ENCODE data around the gene HMCES. TPM values are rescaled to one million over a fixed set of nuclear protein-coding genes. Genes with fewer than 3 reads are reported as not detected.

HMCES gene
- total and polyA plus RNA-seq, 4 donors, result 13.7 to 18.2 (median 15.3) TPM

- no peak overlapping the region for H3K4me3 ChIP-seq (ENCODE audit: low read depth in 1 of 3, low read length in 3 of 3)
- H3K9me3 ChIP-seq (ENCODE audit: control insufficient read depth in 4 of 4, low read length in 3 of 4), result no peaks in the 10 kb centered on the region
- TF ChIP-seq YY1 (IDR thresholded peaks at IDR 0.05) (no peak), CTCF (IDR thresholded peaks at IDR 0.05; ENCODE audit: low read depth, low read length, missing input control) (no peak), NR2F2 (IDR thresholded peaks at IDR 0.05) (no peak), HNF4G (IDR thresholded peaks at IDR 0.05) (no peak)
- 96% methylated on average over 4 of the region's 4 CpGs for WGBS
- H3K9ac ChIP-seq (ENCODE audit: low read depth in 1 of 2, low read length in 2 of 2), result no peak overlapping the region
- peaks cover 3 to 29% (median 26%) of the 10 kb centered on the region in 4 donors for H3K4me1 ChIP-seq (ENCODE audit: control insufficient read depth in 4 of 4, insufficient read depth in 4 of 4, low read length in 3 of 4)
- H3K27me3 ChIP-seq (ENCODE audit: control insufficient read depth in 4 of 4, insufficient read depth in 4 of 4, low read length in 3 of 4), result no peaks in the 10 kb centered on the region
- no peak for DNase-seq (ENCODE audit: low spot score)
- peaks cover 10 to 52% (median 47%) of the 10 kb centered on the region in 4 donors for H3K36me3 ChIP-seq (ENCODE audit: control insufficient read depth in 4 of 4, insufficient read depth in 3 of 4, low read depth in 1 of 4, low read length in 3 of 4)
- H3K27ac ChIP-seq (ENCODE audit: low read depth in 1 of 2, low read length in 2 of 2), result no peak overlapping the region
Measured at GRCh38 chr3:129252748-129253147, 25.9 kb upstream of the HMCES start.

- no peak for TF ChIP-seq EGR1 (IDR thresholded peaks at IDR 0.05; ENCODE audit: low read depth in 2 of 2)
- TF ChIP-seq RXRA (IDR thresholded peaks at IDR 0.05), result no peak
- TF ChIP-seq FOXA2 (IDR thresholded peaks at IDR 0.05), result no peak
- TF ChIP-seq REST (IDR thresholded peaks at IDR 0.05), result no peak
- TF ChIP-seq CTCF (IDR thresholded peaks at IDR 0.05; ENCODE audit: low read depth, low read length, missing input control), result no peak
- TF ChIP-seq YY1 (IDR thresholded peaks at IDR 0.05), result no peak
- no peak for TF ChIP-seq MAX (IDR thresholded peaks at IDR 0.05)
- no peak for TF ChIP-seq FOXA1 (IDR thresholded peaks at IDR 0.05)
- TF ChIP-seq TAF1 (conservative IDR thresholded peaks at IDR 0.05), result no peak
- TF ChIP-seq GABPA (IDR thresholded peaks at IDR 0.05 in 1 of 2, conservative IDR thresholded peaks at IDR 0.05 in 1 of 2), result no peak
- no peak for TF ChIP-seq RAD21 (IDR thresholded peaks at IDR 0.05)
- no peak for TF ChIP-seq ZBTB33 (IDR thresholded peaks at IDR 0.05)
- no peak for TF ChIP-seq ATF3 (IDR thresholded peaks at IDR 0.05)
- no peak for TF ChIP-seq HNF4A (conservative IDR thresholded peaks at IDR 0.05)
- TF ChIP-seq NR2F2 (IDR thresholded peaks at IDR 0.05), result no peak
- no peak for TF ChIP-seq HNF4G (IDR thresholded peaks at IDR 0.05)
- TF ChIP-seq SP1 (IDR thresholded peaks at IDR 0.05), result no peak
- TF ChIP-seq JUND (IDR thresholded peaks at IDR 0.05), result no peak
- H3K27ac ChIP-seq (ENCODE audit: low read depth in 1 of 2, low read length in 2 of 2), result no peak overlapping the region
- H3K36me3 ChIP-seq (ENCODE audit: control insufficient read depth in 4 of 4, insufficient read depth in 3 of 4, low read depth in 1 of 4, low read length in 3 of 4), result peaks cover 13 to 64% (median 57%) of the 10 kb centered on the region in 4 donors
- no peak overlapping the region for H3K4me3 ChIP-seq (ENCODE audit: low read depth in 1 of 3, low read length in 3 of 3)
- H3K9me3 ChIP-seq (ENCODE audit: control insufficient read depth in 4 of 4, low read length in 3 of 4), result no peaks in the 10 kb centered on the region
- WGBS, result 96% methylated on average over 12 of the region's 12 CpGs
- H3K27me3 ChIP-seq (ENCODE audit: control insufficient read depth in 4 of 4, insufficient read depth in 4 of 4, low read length in 3 of 4), result no peaks in the 10 kb centered on the region
- no peak overlapping the region for H3K9ac ChIP-seq (ENCODE audit: low read depth in 1 of 2, low read length in 2 of 2)
- H3K4me1 ChIP-seq (ENCODE audit: control insufficient read depth in 4 of 4, insufficient read depth in 4 of 4, low read length in 3 of 4), result peaks cover 6 to 35% (median 30%) of the 10 kb centered on the region in 4 donors
- DNase-seq (ENCODE audit: low spot score), result no peak
Measured at GRCh38 chr3:129254536-129255230, 24.0 kb upstream of the HMCES start.
